Erythroblast (primary cell): Measurements from ENCODE around the gene PITRM1.
"Not testable (repeated sequence)": the region's sequence is repeated elsewhere in the genome, so short reads cannot be mapped to it uniquely, and the experiment has no call there.

Source experiments
- DNase-seq, 2 experiments: peaks; one replicate each; lab custom pipeline; 2025; lab: John Stamatoyannopoulos, UW
- GATA1 ChIP-seq: IDR thresholded peaks from 2 replicates; pipeline ENCODE4 v1.6.1; 2011; ENCODE audit warnings: low read depth, mild to moderate bottlenecking, control low read depth, low read length, moderate library complexity
- POLR2A ChIP-seq: IDR thresholded peaks from 2 replicates; pipeline ENCODE4 v1.6.1; 2011; ENCODE audit warnings: mild to moderate bottlenecking, low read length

Gene PITRM1, protein sequence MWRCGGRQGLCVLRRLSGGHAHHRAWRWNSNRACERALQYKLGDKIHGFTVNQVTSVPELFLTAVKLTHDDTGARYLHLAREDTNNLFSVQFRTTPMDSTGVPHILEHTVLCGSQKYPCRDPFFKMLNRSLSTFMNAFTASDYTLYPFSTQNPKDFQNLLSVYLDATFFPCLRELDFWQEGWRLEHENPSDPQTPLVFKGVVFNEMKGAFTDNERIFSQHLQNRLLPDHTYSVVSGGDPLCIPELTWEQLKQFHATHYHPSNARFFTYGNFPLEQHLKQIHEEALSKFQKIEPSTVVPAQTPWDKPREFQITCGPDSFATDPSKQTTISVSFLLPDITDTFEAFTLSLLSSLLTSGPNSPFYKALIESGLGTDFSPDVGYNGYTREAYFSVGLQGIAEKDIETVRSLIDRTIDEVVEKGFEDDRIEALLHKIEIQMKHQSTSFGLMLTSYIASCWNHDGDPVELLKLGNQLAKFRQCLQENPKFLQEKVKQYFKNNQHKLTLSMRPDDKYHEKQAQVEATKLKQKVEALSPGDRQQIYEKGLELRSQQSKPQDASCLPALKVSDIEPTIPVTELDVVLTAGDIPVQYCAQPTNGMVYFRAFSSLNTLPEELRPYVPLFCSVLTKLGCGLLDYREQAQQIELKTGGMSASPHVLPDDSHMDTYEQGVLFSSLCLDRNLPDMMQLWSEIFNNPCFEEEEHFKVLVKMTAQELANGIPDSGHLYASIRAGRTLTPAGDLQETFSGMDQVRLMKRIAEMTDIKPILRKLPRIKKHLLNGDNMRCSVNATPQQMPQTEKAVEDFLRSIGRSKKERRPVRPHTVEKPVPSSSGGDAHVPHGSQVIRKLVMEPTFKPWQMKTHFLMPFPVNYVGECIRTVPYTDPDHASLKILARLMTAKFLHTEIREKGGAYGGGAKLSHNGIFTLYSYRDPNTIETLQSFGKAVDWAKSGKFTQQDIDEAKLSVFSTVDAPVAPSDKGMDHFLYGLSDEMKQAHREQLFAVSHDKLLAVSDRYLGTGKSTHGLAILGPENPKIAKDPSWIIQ

DNA sequence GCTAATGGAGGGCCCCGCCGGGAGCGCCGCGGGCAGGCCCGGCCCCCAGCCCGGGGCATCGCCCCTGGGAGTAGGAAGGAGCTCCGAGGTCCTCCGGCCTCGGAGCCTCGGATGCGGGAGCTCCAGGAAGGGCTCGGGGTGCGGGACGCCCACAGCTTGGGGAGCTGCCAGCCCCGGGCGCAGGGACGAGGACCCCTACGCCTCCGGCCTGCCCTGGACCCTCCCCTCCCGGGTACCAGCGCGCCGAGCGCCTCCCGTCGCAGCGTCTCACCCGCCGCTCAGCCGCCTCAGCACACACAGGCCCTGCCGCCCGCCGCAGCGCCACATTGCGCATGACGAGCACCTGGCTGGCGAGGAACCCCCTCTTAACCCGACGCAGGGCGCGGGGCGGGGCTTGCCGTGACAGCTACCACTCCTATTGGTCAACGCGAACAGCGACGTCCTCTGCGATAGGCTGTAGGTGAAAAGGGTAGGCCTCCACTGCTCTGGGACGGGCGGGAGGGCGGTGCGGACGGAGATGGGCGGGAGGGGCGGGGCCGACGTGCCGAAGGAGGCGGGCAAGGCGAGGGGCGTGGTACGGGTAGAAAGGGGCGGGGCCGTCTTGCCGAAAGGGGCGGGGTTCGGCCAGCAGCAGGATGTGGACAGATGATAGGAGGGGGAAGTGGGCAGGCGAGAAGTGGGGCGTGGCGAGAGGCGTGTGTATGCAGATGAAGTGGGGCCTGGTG lies at the start of gene PITRM1:
TSS of gene PITRM1 (minus strand) at position 337 of the 725 bp plus-strand sequence. CDS start at position 327, 10 bp downstream.
- TF ChIP-seq POLR2A (peak; percentile 98), GATA1 (no peak)
- peak; percentile 99 for DNase-seq

DNA sequence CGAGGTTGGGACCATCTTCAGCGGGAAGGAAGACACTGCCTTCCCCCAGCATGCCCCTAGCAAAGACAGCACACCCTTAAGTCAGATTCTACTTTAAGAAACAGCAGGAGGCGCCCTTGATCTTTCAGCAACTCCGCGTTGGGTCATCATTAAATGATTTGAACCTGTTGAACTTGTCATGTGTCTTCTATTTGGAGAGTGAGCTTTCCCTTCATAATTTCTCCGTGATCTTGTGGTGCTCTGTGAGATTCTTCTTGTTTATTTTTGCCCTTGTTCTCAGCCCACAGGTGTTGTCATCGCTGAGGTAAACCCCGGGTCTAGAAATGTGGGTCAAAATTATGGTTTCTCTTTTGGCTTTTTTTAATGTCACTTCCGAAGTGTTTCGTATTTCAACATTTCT lies 49.5 kb upstream of the PITRM1 start:
- TF ChIP-seq POLR2A = no peak
- TF ChIP-seq GATA1 = no peak

DNA sequence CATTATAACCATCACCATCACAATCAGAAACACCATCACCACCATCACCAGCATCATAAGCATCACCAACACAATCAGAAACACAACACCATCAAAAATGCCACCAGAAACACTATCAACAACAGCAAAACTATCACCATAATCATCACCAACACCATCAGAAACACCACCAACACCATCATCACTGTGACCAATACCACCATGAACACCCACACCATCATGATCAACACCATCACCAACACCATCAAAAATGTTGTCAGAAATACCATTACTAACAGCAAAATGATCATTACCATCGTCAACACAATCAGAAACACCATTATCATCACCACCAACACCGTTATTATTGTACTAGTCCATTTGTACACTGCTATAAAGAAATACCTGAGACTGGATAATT lies 49.0 kb upstream of the PITRM1 start:
- not testable (repeated sequence) for DNase-seq

More for the DNA sequence above, 49.5 kb upstream of the PITRM1 start:
- DNase-seq = peak in 1 of 2 experiments; percentile 37

DNA sequence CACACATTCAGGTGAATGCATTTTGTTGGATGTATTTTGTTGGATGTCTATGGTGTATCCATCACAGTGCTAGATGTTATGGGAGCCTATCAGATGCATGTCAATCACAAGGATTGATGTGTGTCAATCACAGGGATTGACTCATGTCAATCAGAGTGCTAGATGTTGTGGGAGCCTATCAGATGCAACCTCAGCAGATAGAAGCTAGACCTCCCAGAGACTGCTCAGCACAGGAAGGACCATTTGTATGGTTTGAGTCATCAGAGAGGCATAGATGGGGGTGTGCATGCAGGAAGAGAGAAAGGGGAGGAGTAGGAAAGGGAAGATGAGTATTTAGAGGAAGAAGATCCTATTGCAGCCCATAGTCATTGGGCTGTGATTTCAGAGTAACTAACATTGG lies 48.3 kb upstream of the PITRM1 start:
- DNase-seq = no peak
- TF ChIP-seq POLR2A = no peak
- no peak for TF ChIP-seq GATA1

DNA sequence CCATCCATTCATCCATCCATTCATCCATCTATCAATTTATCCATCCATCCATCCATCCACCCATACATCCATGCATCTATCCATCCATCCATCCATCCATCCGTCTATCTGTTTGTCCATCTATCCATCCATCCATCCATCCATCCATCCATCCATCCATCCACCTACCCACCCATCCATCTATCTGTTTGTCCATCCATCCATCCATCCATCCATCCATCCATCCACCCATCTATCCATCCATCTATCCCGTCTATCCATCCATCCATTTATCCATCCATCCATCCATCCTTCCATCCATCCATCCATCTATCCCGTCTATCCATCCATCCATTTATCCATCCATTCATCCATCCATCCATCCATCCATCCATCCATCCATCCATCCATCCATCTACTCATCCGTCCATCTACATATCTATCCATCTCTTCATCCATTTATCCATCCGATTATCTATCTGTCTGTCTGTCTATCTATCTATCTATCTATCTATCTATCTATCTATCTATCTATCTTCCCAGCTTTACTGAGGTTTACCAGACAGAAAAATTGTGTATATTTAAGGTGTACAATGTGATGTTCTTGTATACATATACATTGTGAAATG lies 46.5 kb upstream of the PITRM1 start:
- DNase-seq = not testable (repeated sequence)

DNA sequence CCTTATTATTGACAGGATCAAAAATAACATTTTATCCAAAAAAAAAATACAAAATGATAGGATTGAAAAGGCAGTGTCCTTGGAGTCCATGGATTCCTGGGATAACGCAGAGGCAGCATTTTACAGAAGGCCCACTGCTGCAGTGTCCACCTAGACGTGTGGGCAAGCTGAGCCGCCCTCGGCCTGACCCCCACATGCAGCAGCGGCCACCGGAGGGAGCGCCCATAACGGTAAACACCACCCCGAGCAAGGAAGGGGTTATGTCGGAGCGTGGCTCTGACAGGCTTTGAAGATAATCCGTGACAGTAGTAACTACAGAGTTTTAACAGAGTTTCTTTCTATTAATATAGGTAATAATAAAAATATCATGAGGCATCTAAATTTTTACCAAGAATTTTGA lies 45.3 kb upstream of the PITRM1 start:
- DNase-seq = no peak
- TF ChIP-seq GATA1 (no peak), POLR2A (no peak)

DNA sequence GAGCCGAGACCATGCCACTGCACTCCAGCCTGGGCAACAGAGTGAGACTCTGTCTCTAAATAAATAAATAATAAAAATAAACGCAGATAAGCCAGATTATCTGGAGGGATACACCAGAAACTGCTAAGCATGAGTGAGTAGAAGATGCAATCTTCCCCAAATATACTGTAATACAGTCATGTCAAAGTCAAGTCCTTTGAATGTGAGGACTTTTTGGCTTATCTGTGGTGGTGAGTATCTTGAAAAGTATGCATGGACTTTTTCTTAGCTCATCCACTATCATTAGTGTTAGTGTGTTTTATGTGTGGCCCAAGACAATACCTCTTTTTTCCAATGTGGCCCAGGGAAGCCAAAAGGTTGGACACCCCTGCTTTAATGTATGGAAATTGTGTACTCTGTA lies 44.7 kb upstream of the PITRM1 start:
- DNase-seq = no peak
- no peak for TF ChIP-seq GATA1
- no peak for TF ChIP-seq POLR2A

DNA sequence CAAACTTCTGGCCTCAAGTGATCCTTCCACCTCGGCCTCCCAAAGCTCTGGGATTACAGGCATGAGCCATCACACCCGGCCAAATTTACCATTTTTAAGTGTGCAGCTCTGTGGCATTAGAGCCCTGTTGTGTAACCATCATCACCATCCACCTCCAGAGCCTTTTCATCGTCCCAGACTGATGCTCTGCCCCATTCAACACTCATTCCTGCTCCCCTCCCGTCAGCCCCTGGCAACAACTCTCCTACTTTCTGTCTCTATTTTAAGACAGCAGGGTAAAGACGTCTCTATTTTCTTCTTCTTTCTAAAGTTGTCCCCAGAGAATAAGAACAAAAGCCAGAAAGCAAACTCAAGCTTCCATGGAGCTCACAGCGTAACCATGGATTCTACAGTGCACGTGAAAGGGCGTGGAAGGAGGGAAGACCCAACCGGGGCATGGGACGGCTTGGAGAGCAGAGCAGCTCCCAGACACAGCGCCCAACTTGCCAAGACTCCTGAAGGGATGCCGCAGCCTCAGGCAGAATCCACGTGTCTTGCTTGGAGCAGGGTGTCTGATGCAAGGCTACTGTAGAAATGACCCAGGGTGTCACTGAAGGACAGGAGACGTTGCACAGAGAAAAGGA lies 42.7 kb upstream of the PITRM1 start:
- no peak for DNase-seq
- TF ChIP-seq GATA1 (no peak), POLR2A (no peak)

DNA sequence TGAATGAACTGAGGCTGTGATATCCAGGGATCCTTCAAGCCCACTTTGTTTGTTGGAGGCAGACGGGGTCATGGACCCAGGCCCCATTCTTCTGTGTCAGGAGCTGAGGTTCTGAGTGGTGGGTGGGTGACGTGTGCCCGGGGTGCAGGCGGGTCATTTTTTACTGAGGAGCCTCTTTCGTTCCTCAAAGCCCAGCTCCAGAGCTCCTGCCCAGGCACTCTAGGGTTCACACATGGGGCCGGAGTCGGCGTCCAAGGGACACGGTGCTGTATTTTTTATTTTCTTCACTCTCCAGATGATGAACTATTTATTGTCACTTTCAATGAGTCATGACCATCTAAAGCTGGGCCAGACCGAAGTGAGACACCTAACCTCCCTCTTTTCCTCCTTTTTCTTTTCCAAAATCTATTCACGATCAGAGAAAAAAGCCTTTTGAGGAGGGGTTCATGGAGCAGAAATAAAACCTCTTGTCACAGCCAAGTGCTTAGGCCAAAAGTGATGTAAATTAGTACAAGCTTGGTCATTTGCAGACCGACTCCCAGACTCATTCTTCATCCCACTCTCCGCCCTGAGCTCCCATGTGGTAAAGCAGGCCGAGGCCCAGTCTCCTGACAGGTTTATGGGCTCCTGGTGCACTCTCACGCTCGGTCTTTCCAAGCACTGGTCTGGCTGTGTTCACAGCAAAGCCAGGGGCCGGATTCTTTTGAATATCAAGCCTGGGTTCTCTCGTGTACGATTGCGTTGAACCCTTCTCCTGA lies 41.4 kb upstream of the PITRM1 start:
- DNase-seq = no peak
- TF ChIP-seq POLR2A (no peak), GATA1 (no peak)

DNA sequence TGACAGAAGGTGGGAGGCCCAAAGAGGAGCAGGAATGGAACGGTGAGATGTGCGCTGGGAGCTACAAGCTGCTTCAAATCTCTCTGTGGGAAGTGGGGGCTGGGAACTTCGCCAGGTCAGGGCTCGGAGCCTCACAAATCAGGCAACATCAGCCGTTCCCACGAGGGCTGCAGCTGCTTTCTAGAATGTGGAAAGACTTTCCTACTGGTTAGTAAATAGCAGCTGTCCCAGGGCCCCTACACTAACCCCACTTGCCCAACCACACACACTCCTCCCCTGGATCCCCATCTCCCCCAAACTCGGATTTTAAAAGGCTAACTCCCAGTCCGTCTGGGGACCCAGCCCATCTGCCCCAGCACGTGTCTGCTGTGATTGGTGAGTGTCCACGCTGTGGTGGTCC lies 40.6 kb upstream of the PITRM1 start:
- no peak for DNase-seq
- TF ChIP-seq GATA1 = no peak
- TF ChIP-seq POLR2A = no peak

DNA sequence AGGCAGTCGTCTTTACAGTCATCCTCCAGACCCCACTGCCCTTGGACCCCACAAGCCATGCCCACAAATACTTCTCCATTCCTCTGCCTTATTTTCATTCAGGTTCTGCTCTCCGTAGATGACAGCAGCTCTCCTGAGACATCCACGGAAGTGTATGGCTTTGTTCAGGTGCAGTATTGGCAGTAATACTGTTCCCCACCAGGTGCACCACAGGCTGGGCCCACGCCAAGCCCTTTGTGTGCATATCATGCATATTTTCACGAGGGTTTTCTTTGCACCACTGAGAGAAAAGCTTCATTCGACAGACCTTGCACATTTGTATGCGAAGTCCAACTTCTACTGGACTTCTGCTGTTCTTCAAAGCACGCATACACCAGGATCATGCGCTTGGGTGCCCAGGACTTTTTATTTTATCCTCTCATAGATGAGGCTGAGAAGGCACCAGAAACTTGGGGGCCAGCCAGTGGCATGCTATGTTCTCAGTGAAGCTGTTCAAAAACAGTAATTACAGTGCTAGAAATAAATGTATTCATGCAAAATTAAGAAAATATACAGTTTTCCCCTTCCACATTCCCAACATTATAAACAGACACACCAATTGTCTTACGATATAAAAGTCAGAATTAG lies 37.8 kb upstream of the PITRM1 start:
- no peak for DNase-seq
- TF ChIP-seq GATA1 (no peak), POLR2A (no peak)
